NCI-H2196 (cell line): ENCODE data around the gene STX8.
"Not testable (repeated sequence)": the region's sequence is repeated elsewhere in the genome, so short reads cannot be mapped to it uniquely, and the experiment has no call there.

Experiments
- DNase-seq: peaks from one replicate; lab custom pipeline; 2025; ENCODE audit not compliant: unreplicated experiment; lab: John Stamatoyannopoulos, UW

Gene STX8

GRCh38 chr17:9512323-9513168 is 63.1 kb downstream of the STX8 start:
- DNase-seq: no peak

GRCh38 chr17:9509236-9509816 is 66.3 kb downstream of the STX8 start:
- DNase-seq: no peak

GRCh38 chr17:9499041-9499440 is 76.6 kb downstream of the STX8 start:
- no peak for DNase-seq

GRCh38 chr17:9498490-9498889 is 77.1 kb downstream of the STX8 start:
- no peak for DNase-seq

- DNase-seq: no peak
These were observed 87.1 kb downstream of the STX8 start for GRCh38 chr17:9488556-9488955.

- DNase-seq: no peak
These were observed 88.2 kb downstream of the STX8 start for GRCh38 chr17:9487406-9487805.

- DNase-seq: no peak
These were observed 90.8 kb downstream of the STX8 start for GRCh38 chr17:9484789-9485188.

GRCh38 chr17:9479964-9480363 is 95.7 kb downstream of the STX8 start:
- DNase-seq: no peak

- no peak for DNase-seq
These were observed 96.7 kb downstream of the STX8 start for GRCh38 chr17:9478889-9479288.

- DNase-seq: no peak
These were observed 100.4 kb downstream of the STX8 start for GRCh38 chr17:9475101-9475658.

GRCh38 chr17:9473711-9474110 is 101.9 kb downstream of the STX8 start:
- DNase-seq: no peak

GRCh38 chr17:9472541-9472940 is 103.1 kb downstream of the STX8 start:
- no peak for DNase-seq

- DNase-seq: no peak
These were observed 103.5 kb downstream of the STX8 start for GRCh38 chr17:9472094-9472493.

GRCh38 chr17:9470171-9470570 is 105.4 kb downstream of the STX8 start:
- no peak for DNase-seq

GRCh38 chr17:9468937-9469336 is 106.7 kb downstream of the STX8 start:
- DNase-seq: no peak

GRCh38 chr17:9468532-9468931 is 107.1 kb downstream of the STX8 start:
- no peak for DNase-seq

- DNase-seq: no peak
These were observed 108.1 kb downstream of the STX8 start for GRCh38 chr17:9467518-9467917.

GRCh38 chr17:9465210-9465921 is 110.3 kb downstream of the STX8 start:
- no peak for DNase-seq

- DNase-seq: no peak
These were observed 118.6 kb downstream of the STX8 start for GRCh38 chr17:9457005-9457404.

- DNase-seq: no peak
These were observed 119.3 kb downstream of the STX8 start for GRCh38 chr17:9456330-9456729.

- no peak for DNase-seq
These were observed 123.7 kb downstream of the STX8 start for GRCh38 chr17:9451934-9452333.

- not testable (repeated sequence) for DNase-seq
These were observed 128.3 kb downstream of the STX8 start for GRCh38 chr17:9447298-9447697.
